ENCODE data around the gene POGK.

- TF ChIP-seq, protein P1, sequence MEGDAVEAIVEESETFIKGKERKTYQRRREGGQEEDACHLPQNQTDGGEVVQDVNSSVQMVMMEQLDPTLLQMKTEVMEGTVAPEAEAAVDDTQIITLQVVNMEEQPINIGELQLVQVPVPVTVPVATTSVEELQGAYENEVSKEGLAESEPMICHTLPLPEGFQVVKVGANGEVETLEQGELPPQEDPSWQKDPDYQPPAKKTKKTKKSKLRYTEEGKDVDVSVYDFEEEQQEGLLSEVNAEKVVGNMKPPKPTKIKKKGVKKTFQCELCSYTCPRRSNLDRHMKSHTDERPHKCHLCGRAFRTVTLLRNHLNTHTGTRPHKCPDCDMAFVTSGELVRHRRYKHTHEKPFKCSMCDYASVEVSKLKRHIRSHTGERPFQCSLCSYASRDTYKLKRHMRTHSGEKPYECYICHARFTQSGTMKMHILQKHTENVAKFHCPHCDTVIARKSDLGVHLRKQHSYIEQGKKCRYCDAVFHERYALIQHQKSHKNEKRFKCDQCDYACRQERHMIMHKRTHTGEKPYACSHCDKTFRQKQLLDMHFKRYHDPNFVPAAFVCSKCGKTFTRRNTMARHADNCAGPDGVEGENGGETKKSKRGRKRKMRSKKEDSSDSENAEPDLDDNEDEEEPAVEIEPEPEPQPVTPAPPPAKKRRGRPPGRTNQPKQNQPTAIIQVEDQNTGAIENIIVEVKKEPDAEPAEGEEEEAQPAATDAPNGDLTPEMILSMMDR (IDR thresholded peaks at IDR 0.05; ENCODE audit: borderline replicate concordance, extremely low read depth, low read length, poor library complexity, severe bottlenecking), result no peak
- TF ChIP-seq EZH2 (IDR thresholded peaks at IDR 0.05; ENCODE audit: borderline replicate concordance, low read depth, low read length, severe bottlenecking), result no peak
These were observed 16.3 kb downstream of the POGK start for GRCh38 chr1:166855558-166855957.

Data from DND-41 (cell line).